ENCODE results near the gene SPAG16.

- TF ChIP-seq JUND (IDR thresholded peaks at IDR 0.05) (no peak), MXI1 (IDR thresholded peaks at IDR 0.05; ENCODE audit: low read depth, low read length) (no peak), CTCF (IDR thresholded peaks at IDR 0.05) (no peak), ZBTB33 (IDR thresholded peaks at IDR 0.05; ENCODE audit: borderline replicate concordance, low read depth) (no peak), RAD21 (IDR thresholded peaks at IDR 0.05; ENCODE audit: low read length) (no peak), EZH2phosphoT487 (IDR thresholded peaks at IDR 0.05; ENCODE audit: borderline replicate concordance, low read depth) (no peak), NFIC (IDR thresholded peaks at IDR 0.05; ENCODE audit: borderline replicate concordance) (no peak), FOXM1 (IDR thresholded peaks at IDR 0.05; ENCODE audit: low read depth) (no peak), POLR2AphosphoS5 (IDR thresholded peaks at IDR 0.05; ENCODE audit: low read depth, low read length) (no peak), RFX5 (IDR thresholded peaks at IDR 0.05; ENCODE audit: low read length) (no peak)
Observed at GRCh38 chr2:213425618-213426017, 141.4 kb downstream of the SPAG16 start.
